GM19395 (cell line): ENCODE data around the gene MACIR.
"Not testable (repeated sequence)": the region's sequence is repeated elsewhere in the genome, so short reads cannot be mapped to it uniquely, and the experiment has no call there.

Source experiments
- ATAC-seq: cut with Tn5 transposase; IDR thresholded peaks from one replicate; pipeline ENCODE4 v1.9.1; 2021; ENCODE audit warnings: mild to moderate bottlenecking, moderate library complexity; ENCODE audit not compliant: unreplicated experiment

Gene MACIR

GRCh38 chr5:103258368-103258956 lies at the start of gene MACIR:
Gene MACIR (plus strand): TSS chr5:103258763. CDS start chr5:103275920, 17,157 bp downstream.
- ATAC-seq: peak; percentile 72

GRCh38 chr5:103209065-103209464 lies 49.5 kb upstream of the MACIR start:
- ATAC-seq: no peak

GRCh38 chr5:103210952-103211351 lies 47.6 kb upstream of the MACIR start:
- ATAC-seq: no peak

- ATAC-seq: peak; percentile 89
These were observed 46.7 kb upstream of the MACIR start for GRCh38 chr5:103211576-103212561.

GRCh38 chr5:103216137-103216536 lies 42.4 kb upstream of the MACIR start:
- no peak for ATAC-seq

GRCh38 chr5:103216697-103217096 lies 41.9 kb upstream of the MACIR start:
- no peak for ATAC-seq

GRCh38 chr5:103217101-103217500 lies 41.5 kb upstream of the MACIR start:
- ATAC-seq: no peak

- no peak for ATAC-seq
These were observed 40.4 kb upstream of the MACIR start for GRCh38 chr5:103218164-103218563.

- ATAC-seq: not testable (repeated sequence)
These were observed 39.5 kb upstream of the MACIR start for GRCh38 chr5:103219074-103219473.

GRCh38 chr5:103223031-103223955 lies 35.3 kb upstream of the MACIR start:
- no peak for ATAC-seq

- ATAC-seq: peak; percentile 88
These were observed 34.3 kb upstream of the MACIR start for GRCh38 chr5:103224118-103224893.

GRCh38 chr5:103224894-103225246 lies 33.7 kb upstream of the MACIR start:
- ATAC-seq: no peak

- ATAC-seq: no peak
These were observed 30.5 kb upstream of the MACIR start for GRCh38 chr5:103228061-103228460.

- ATAC-seq: no peak
These were observed 30.0 kb upstream of the MACIR start for GRCh38 chr5:103228588-103228987.

- ATAC-seq: peak; percentile 82
These were observed 26.1 kb upstream of the MACIR start for GRCh38 chr5:103232393-103232999.

GRCh38 chr5:103234239-103234975 lies 24.2 kb upstream of the MACIR start:
- no peak for ATAC-seq

GRCh38 chr5:103235891-103236290 lies 22.7 kb upstream of the MACIR start:
- no peak for ATAC-seq

GRCh38 chr5:103237778-103238177 lies 20.8 kb upstream of the MACIR start:
- ATAC-seq: no peak

GRCh38 chr5:103243665-103244064 lies 14.9 kb upstream of the MACIR start:
- no peak for ATAC-seq
